GM18868 (cell line): ENCODE results near the gene YPEL4.
A peak's percentile ranks its signal among the peaks of the same experiment; 100 is the strongest.

ENCODE experiments used
- ATAC-seq: cut with Tn5 transposase; IDR thresholded peaks from one replicate; pipeline ENCODE4 v1.9.1; 2021; ENCODE audit warnings: mild to moderate bottlenecking, moderate library complexity; ENCODE audit not compliant: unreplicated experiment

Gene YPEL4

GRCh38 chr11:57651408-57651807, 1.7 kb upstream of the YPEL4 start:
- no peak for ATAC-seq

- ATAC-seq: no peak
Observed at GRCh38 chr11:57650739-57651090, 1.0 kb upstream of the YPEL4 start.

GRCh38 chr11:57648801-57649735, 644 bp downstream of the YPEL4 start:
- ATAC-seq: no peak

GRCh38 chr11:57647960-57648800, 1.5 kb downstream of the YPEL4 start:
- no peak for ATAC-seq

- ATAC-seq: no peak
Observed at GRCh38 chr11:57647372-57647771, 2.3 kb downstream of the YPEL4 start.

GRCh38 chr11:57646799-57647303, 2.9 kb downstream of the YPEL4 start:
- ATAC-seq: no peak

GRCh38 chr11:57646194-57646798, 3.4 kb downstream of the YPEL4 start:
- ATAC-seq: peak; percentile 31

GRCh38 chr11:57645689-57646085, 4.0 kb downstream of the YPEL4 start:
- ATAC-seq: no peak

GRCh38 chr11:57644748-57645688, 4.7 kb downstream of the YPEL4 start:
- peak; percentile 59 for ATAC-seq

GRCh38 chr11:57643802-57644201, 5.9 kb downstream of the YPEL4 start:
- ATAC-seq: no peak

GRCh38 chr11:57641011-57641807, 8.5 kb downstream of the YPEL4 start:
- peak; percentile 31 for ATAC-seq

GRCh38 chr11:57640068-57640800, 9.5 kb downstream of the YPEL4 start:
- ATAC-seq: no peak

- ATAC-seq: no peak
Observed at GRCh38 chr11:57639321-57640067, 10.2 kb downstream of the YPEL4 start.

GRCh38 chr11:57638811-57639320, 10.8 kb downstream of the YPEL4 start:
- no peak for ATAC-seq

- no peak for ATAC-seq
Observed at GRCh38 chr11:57638005-57638781, 11.5 kb downstream of the YPEL4 start.

- no peak for ATAC-seq
Observed at GRCh38 chr11:57637626-57638004, 12.1 kb downstream of the YPEL4 start.

- ATAC-seq: no peak
Observed at GRCh38 chr11:57635246-57635645, 14.5 kb downstream of the YPEL4 start.
